Right lung (tissue), 5 donors: ENCODE data around the gene UBE2I. TPM values are rescaled to one million over a fixed set of nuclear protein-coding genes. Genes with fewer than 3 reads are reported as not detected.

Source experiments
- polyA plus RNA-seq, 5 donors: library from polyadenylated mRNA; unstranded; fragments of 120-200 nt; gene quantifications; one replicate each; pipeline versions ENCODE4 v1.2.1 to v1.2.3, GENCODE V29; 2013; ENCODE audit warnings: inconsistent platforms in 1 of 5, low replicate concordance in 1 of 5; ENCODE audit not compliant: insufficient read length in 5 of 5, insufficient read depth in 1 of 5

Gene UBE2I
- polyA plus RNA-seq, 5 donors = 148 to 169 (median 160) TPM

Other genes starting within 250 kb of the UBE2I start
- under 1 TPM in 1 of 5 donors, not detected in 4; 0.08 TPM for gene SSTR5, start 236.9 kb upstream of the UBE2I start, polyA plus RNA-seq
- under 1 TPM in 4 of 5 donors, not detected in 1; 0.06 to 0.26 (median 0.24) TPM for gene C1QTNF8, start 213.4 kb upstream of the UBE2I start, polyA plus RNA-seq
- 1 to 10 TPM; 3.1 to 9.3 (median 4.7) TPM for gene CACNA1H, start 156.5 kb upstream of the UBE2I start, polyA plus RNA-seq
- under 1 TPM in 4 of 5 donors, not detected in 1; 0.29 to 0.60 (median 0.37) TPM for gene TPSG1, start 84.4 kb upstream of the UBE2I start, polyA plus RNA-seq
- under 1 TPM in 3 of 5 donors, not detected in 2; 0.13 to 0.19 (median 0.19) TPM for gene TPSB2, start 79.5 kb upstream of the UBE2I start, polyA plus RNA-seq
- under 1 TPM in 1 of 5 donors, not detected in 4; 0.27 TPM for gene TPSAB1, start 68.9 kb upstream of the UBE2I start, polyA plus RNA-seq
- gene TPSD1, start 53.6 kb upstream of the UBE2I start, polyA plus RNA-seq = under 1 TPM in 1 of 5 donors, not detected in 4; 0.15 TPM
- gene BAIAP3, start 24.0 kb downstream of the UBE2I start, polyA plus RNA-seq = 1 to 10 TPM; 2.2 to 6.9 (median 4.2) TPM
- 10 to 100 TPM; 30.4 to 68.5 (median 42.7) TPM for gene TSR3, start 42.2 kb downstream of the UBE2I start, polyA plus RNA-seq
- gene GNPTG, start 42.3 kb downstream of the UBE2I start, polyA plus RNA-seq = 10 to 100 TPM; 28.2 to 56.6 (median 45.1) TPM
- gene UNKL, start 105.1 kb downstream of the UBE2I start, polyA plus RNA-seq = 10 to 100 TPM; 16.5 to 25.1 (median 19.0) TPM
- 10 to 100 TPM; 10.7 to 16.2 (median 12.1) TPM for gene UQCC4, start 111.1 kb downstream of the UBE2I start, polyA plus RNA-seq
- 1 to 10 TPM in 4 of 5 donors, under 1 TPM in 1; 0.81 to 3.6 (median 3.2) TPM for gene PERCC1, start 121.4 kb downstream of the UBE2I start, polyA plus RNA-seq
- 1 to 10 TPM; 4.0 to 10.0 (median 9.4) TPM for gene CCDC154, start 134.9 kb downstream of the UBE2I start, polyA plus RNA-seq
- 10 to 100 TPM; 21.5 to 42.1 (median 28.5) TPM for gene CLCN7, start 165.4 kb downstream of the UBE2I start, polyA plus RNA-seq
- under 1 TPM in 2 of 5 donors, not detected in 3; 0.15 to 0.18 TPM for gene PTX4, start 179.3 kb downstream of the UBE2I start, polyA plus RNA-seq
- gene TELO2, start 183.7 kb downstream of the UBE2I start, polyA plus RNA-seq = 10 to 100 TPM; 18.0 to 51.4 (median 35.5) TPM
- gene TMEM204, start 224.0 kb downstream of the UBE2I start, polyA plus RNA-seq = 10 to 100 TPM; 15.3 to 25.1 (median 17.9) TPM